ENCODE data around the gene CDYL2.
"Not testable (repeated sequence)": the region's sequence is repeated elsewhere in the genome, so short reads cannot be mapped to it uniquely, and the experiment has no call there.

Gene CDYL2

GRCh38 chr16:80743273-80743672 is 61.1 kb downstream of the CDYL2 start:
- DNase-seq = no peak

GRCh38 chr16:80742331-80742730 is 62.1 kb downstream of the CDYL2 start:
- DNase-seq = no peak

- no peak for DNase-seq
Observed at GRCh38 chr16:80741724-80742123, 62.7 kb downstream of the CDYL2 start.

GRCh38 chr16:80739523-80739922 is 64.9 kb downstream of the CDYL2 start:
- no peak for DNase-seq

GRCh38 chr16:80738521-80738920 is 65.9 kb downstream of the CDYL2 start:
- DNase-seq = no peak

- no peak for DNase-seq
Observed at GRCh38 chr16:80735846-80736245, 68.6 kb downstream of the CDYL2 start.

GRCh38 chr16:80733407-80733806 is 71.0 kb downstream of the CDYL2 start:
- no peak for DNase-seq

- no peak for DNase-seq
Observed at GRCh38 chr16:80731915-80732314, 72.5 kb downstream of the CDYL2 start.

- not testable (repeated sequence) for DNase-seq
Observed at GRCh38 chr16:80727066-80727763, 77.2 kb downstream of the CDYL2 start.

GRCh38 chr16:80725566-80726162 is 78.7 kb downstream of the CDYL2 start:
- no peak for DNase-seq

GRCh38 chr16:80723981-80724380 is 80.4 kb downstream of the CDYL2 start:
- no peak for DNase-seq

- DNase-seq = no peak
Observed at GRCh38 chr16:80723091-80723490, 81.3 kb downstream of the CDYL2 start.

- no peak for DNase-seq
Observed at GRCh38 chr16:80720804-80721371, 83.5 kb downstream of the CDYL2 start.

- no peak for DNase-seq
Observed at GRCh38 chr16:80719573-80719972, 84.8 kb downstream of the CDYL2 start.

- DNase-seq = no peak
Observed at GRCh38 chr16:80718480-80719220, 85.7 kb downstream of the CDYL2 start.

GRCh38 chr16:80717611-80718010 is 86.8 kb downstream of the CDYL2 start:
- DNase-seq = no peak

- DNase-seq = no peak
Observed at GRCh38 chr16:80716564-80717139, 87.7 kb downstream of the CDYL2 start.

- DNase-seq = no peak
Observed at GRCh38 chr16:80711406-80711805, 93.0 kb downstream of the CDYL2 start.

GRCh38 chr16:80710918-80711317 is 93.5 kb downstream of the CDYL2 start:
- DNase-seq = no peak

- DNase-seq = no peak
Observed at GRCh38 chr16:80708823-80709222, 95.6 kb downstream of the CDYL2 start.

GRCh38 chr16:80707686-80708085 is 96.7 kb downstream of the CDYL2 start:
- DNase-seq = no peak

GRCh38 chr16:80705596-80705995 is 98.8 kb downstream of the CDYL2 start:
- DNase-seq = no peak

- DNase-seq = no peak
Observed at GRCh38 chr16:80704751-80705505, 99.5 kb downstream of the CDYL2 start.

Data from SW 1271 (cell line).